Tibial nerve (tissue), 4 donors: Measurements from ENCODE around the gene TCP11L2. TPM values are rescaled to one million over a fixed set of nuclear protein-coding genes. Genes with fewer than 3 reads are reported as not detected.

Source experiments
- DNase-seq, 2 donors: peaks; one replicate each; pipeline ENCODE4 v3.0.0-alpha.2; 2019; ENCODE audit warnings: low spot score in 2 of 2
- H3K27ac ChIP-seq, 4 donors: fragments of 200-600 bp; sonication (generic) in 3 of 4; one replicate each; pipeline ENCODE4 v1.5.1; 2017 to 2019; ENCODE audit warnings: mild to moderate bottlenecking in 1 of 4
- H3K27me3 ChIP-seq, 2 donors: fragments of 200-600 bp; sonication (generic) in 1 of 2; one replicate each; pipeline versions ENCODE4 v1.5.1 to v1.6.0; 2017 to 2019
- H3K36me3 ChIP-seq, 3 donors: fragments of 200-600 bp; sonication (generic); one replicate each; pipeline ENCODE4 v1.5.1; 2018 to 2019
- H3K4me1 ChIP-seq, 4 donors: fragments of 200-600 bp; sonication (generic) in 3 of 4; one replicate each; pipeline ENCODE4 v1.5.1; 2017 to 2019
- H3K4me3 ChIP-seq, 4 donors: fragments of 200-600 bp; sonication (generic) in 3 of 4; one replicate each; pipeline ENCODE4 v1.5.1; 2017 to 2019; ENCODE audit warnings: mild to moderate bottlenecking in 1 of 4, moderate library complexity in 1 of 4
- H3K9me3 ChIP-seq, 4 donors: fragments of 200-600 bp; sonication (generic) in 3 of 4; one replicate each; pipeline ENCODE4 v1.5.1; 2017 to 2019
- CTCF ChIP-seq, 5 experiments: fragments of 200-600 bp in 3 of 5; fragments of 450-650 bp in 2 of 5; sonication (generic) in 3 of 5; IDR thresholded peaks; one replicate each; pipeline ENCODE4 v1.5.1; 2016 to 2019; ENCODE audit warnings: antibody characterized with exemption in 5 of 5, mild to moderate bottlenecking in 3 of 5, moderate library complexity in 2 of 5
- EP300 ChIP-seq, 2 donors: sonication (generic); formaldehyde crosslinking; IDR thresholded peaks; one replicate each; pipeline ENCODE4 v1.6.1; 2017; ENCODE audit warnings: antibody characterized with exemption in 2 of 2, mild to moderate bottlenecking in 1 of 2
- POLR2A ChIP-seq, 2 donors: fragments of 450-650 bp; IDR thresholded peaks; one replicate each; pipeline ENCODE4 v1.6.1; 2017; ENCODE audit warnings: antibody characterized with exemption in 2 of 2, mild to moderate bottlenecking in 2 of 2, moderate library complexity in 2 of 2
- WGBS, 2 donors: methylation state at CpG; one replicate each; pipeline ENCODE4 v1.1.5; 2018; 5-methylcytosine and 5-hydroxymethylcytosine counted together
- total RNA-seq, 4 donors: library from RNA; depleted of rRNA; stranded (reverse); fragments of >200 nt; gene quantifications; one replicate each; pipeline ENCODE4 v1.1.0, GENCODE V29; 2016

The TCP11L2 gene
- total RNA-seq, 4 donors from 2014 or later: 21.6 to 34.9 (median 29.8) TPM

- Histone ChIP-seq H3K4me1 (peaks cover 0 to 41% (median 11%) of the 10 kb centered on the region in 4 donors), H3K9me3 (no peaks in the 10 kb centered on the region), H3K27me3 (no peaks in the 10 kb centered on the region), H3K36me3 (peaks cover 0 to 35% (median 0%) of the 10 kb centered on the region in 3 donors), H3K27ac (peak overlapping the region in 3 of 4 donors; percentile 11 to 74 (median 48)), H3K4me3 (no peak overlapping the region)
- no peak for TF ChIP-seq POLR2A (IDR thresholded peaks at IDR 0.05)
- TF ChIP-seq EP300 (IDR thresholded peaks at IDR 0.05): no peak
- no peak for TF ChIP-seq CTCF (IDR thresholded peaks at IDR 0.05)
- 68 to 80% methylated on average over 2 of the region's 2 CpGs for WGBS, 2 donors
- no peak for DNase-seq
These were observed 38.7 kb downstream of the TCP11L2 start for GRCh38 chr12:106341086-106341877.

- Histone ChIP-seq H3K36me3 (peaks cover 0 to 35% (median 0%) of the 10 kb centered on the region in 3 donors), H3K27me3 (no peaks in the 10 kb centered on the region), H3K9me3 (no peaks in the 10 kb centered on the region), H3K4me3 (peak overlapping the region in 1 of 4 donors; percentile 22), H3K27ac (peak overlapping the region in 3 of 4 donors; percentile 11 to 82 (median 74)), H3K4me1 (peaks cover 0 to 36% (median 11%) of the 10 kb centered on the region in 4 donors)
- 30 to 36% methylated on average over 9 of the region's 9 CpGs for WGBS, 2 donors
- peak; percentile 50 to 79 for DNase-seq
- TF ChIP-seq EP300 (IDR thresholded peaks at IDR 0.05): peak in 1 of 2 donors; percentile 59
- no peak for TF ChIP-seq POLR2A (IDR thresholded peaks at IDR 0.05)
- peak in 1 of 5 experiments; percentile 10 for TF ChIP-seq CTCF (IDR thresholded peaks at IDR 0.05)
These were observed 40.1 kb downstream of the TCP11L2 start for GRCh38 chr12:106342397-106343213.

GRCh38 chr12:106343214-106343528 is 40.6 kb downstream of the TCP11L2 start:
- no peaks in the 10 kb centered on the region for H3K9me3 ChIP-seq
- peak overlapping the region in 3 of 4 donors; percentile 11 to 82 (median 74) for H3K27ac ChIP-seq
- H3K36me3 ChIP-seq: peaks cover 0 to 34% (median 0%) of the 10 kb centered on the region in 3 donors
- TF ChIP-seq EP300 (IDR thresholded peaks at IDR 0.05): no peak
- TF ChIP-seq CTCF (IDR thresholded peaks at IDR 0.05): no peak
- TF ChIP-seq POLR2A (IDR thresholded peaks at IDR 0.05): no peak
- peak overlapping the region in 1 of 4 donors; percentile 22 for H3K4me3 ChIP-seq
- peaks cover 0 to 36% (median 11%) of the 10 kb centered on the region in 4 donors for H3K4me1 ChIP-seq
- no peaks in the 10 kb centered on the region for H3K27me3 ChIP-seq
- WGBS, 2 donors: 76 to 77% methylated on average over 2 of the region's 2 CpGs
- no peak for DNase-seq

GRCh38 chr12:106344131-106344530 is 41.6 kb downstream of the TCP11L2 start:
- DNase-seq: no peak
- 92% methylated on average over 5 of the region's 5 CpGs for WGBS, 2 donors
- TF ChIP-seq CTCF (IDR thresholded peaks at IDR 0.05) (no peak), POLR2A (IDR thresholded peaks at IDR 0.05) (no peak), EP300 (IDR thresholded peaks at IDR 0.05) (no peak)
- peaks cover 0 to 29% (median 0%) of the 10 kb centered on the region in 3 donors for H3K36me3 ChIP-seq
- H3K27ac ChIP-seq: peak overlapping the region in 2 of 4 donors; percentile 74 to 82
- H3K4me3 ChIP-seq: no peak overlapping the region
- no peaks in the 10 kb centered on the region for H3K9me3 ChIP-seq
- peaks cover 0 to 40% (median 11%) of the 10 kb centered on the region in 4 donors for H3K4me1 ChIP-seq
- H3K27me3 ChIP-seq: no peaks in the 10 kb centered on the region
